ENCODE data around the gene PPP1R3D. TPM values are rescaled to one million over a fixed set of nuclear protein-coding genes. Genes with fewer than 3 reads are reported as not detected.

PPP1R3D gene
- total RNA-seq: 10 to 100 TPM; 14.5 to 20.0 (median 16.1) TPM

- H3K4me3 ChIP-seq (ENCODE audit: low read depth, poor library complexity, severe bottlenecking): peak within 1 kb of the TSS; percentile 60
- intact Hi-C loops (cut with DNase I; ENCODE audit: low total_unique reads): no loop called here
- no peak for TF ChIP-seq CTCF (IDR thresholded peaks at IDR 0.05)
- TF ChIP-seq POLR2A (IDR thresholded peaks at IDR 0.05): peak in 1 of 2 donors; percentile 26
- WGBS, 2 donors: 0 to 1% methylated on average over 30 to 46 of the region's 57 CpGs
- peak; percentile 97 to 99 for DNase-seq (ENCODE audit: low spot score in 2 of 2)
Observed at GRCh38 chr20:59940129-59940955, at the start of gene PPP1R3D, which contains the start of gene FAM217B. Gene PPP1R3D (minus strand): TSS chr20:59940305. CDS start chr20:59939931, 374 bp downstream. Gene FAM217B (plus strand): TSS chr20:59940389. CDS start chr20:59943944, 3,555 bp downstream.

DNA sequence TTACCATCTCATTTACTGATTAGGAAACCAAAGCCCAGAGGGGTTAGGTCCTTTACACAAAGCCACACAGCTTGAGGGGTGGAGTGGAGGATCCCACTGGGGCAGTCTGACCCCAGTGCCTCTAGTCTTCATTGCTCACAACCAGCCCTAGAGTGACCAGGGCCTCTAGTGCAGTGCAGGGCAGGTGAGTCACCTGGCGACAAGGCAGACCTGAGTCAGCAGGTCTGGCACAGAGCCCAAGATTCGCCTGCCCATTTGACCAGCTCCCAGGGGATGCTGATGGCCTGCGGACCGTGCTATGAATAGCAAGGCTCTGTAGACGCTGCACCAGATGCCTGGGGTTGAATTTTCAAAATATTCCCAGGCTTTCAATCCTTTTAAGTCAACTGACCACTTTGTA lies 48.0 kb upstream of the PPP1R3D start:
- DNase-seq (ENCODE audit: low spot score in 2 of 2): no peak
- intact Hi-C loops (cut with DNase I; ENCODE audit: low total_unique reads): no loop called here
- H3K4me3 ChIP-seq (ENCODE audit: low read depth, poor library complexity, severe bottlenecking): no peak overlapping the region
- no peak for TF ChIP-seq POLR2A (IDR thresholded peaks at IDR 0.05)
- no peak for TF ChIP-seq CTCF (IDR thresholded peaks at IDR 0.05)
- 56 to 79% methylated on average over 3 to 5 of the region's 5 CpGs for WGBS, 2 donors

GRCh38 chr20:59987135-59987534 lies 47.0 kb upstream of the PPP1R3D start:
- intact Hi-C loops (cut with DNase I; ENCODE audit: low total_unique reads): no loop called here
- DNase-seq (ENCODE audit: low spot score in 2 of 2): no peak
- 85 to 86% methylated on average over 7 of the region's 7 CpGs for WGBS, 2 donors
- TF ChIP-seq POLR2A (IDR thresholded peaks at IDR 0.05): no peak
- no peak for TF ChIP-seq CTCF (IDR thresholded peaks at IDR 0.05)
- H3K4me3 ChIP-seq (ENCODE audit: low read depth, poor library complexity, severe bottlenecking): no peak overlapping the region

- 89 to 94% methylated on average over 3 of the region's 3 CpGs for WGBS, 2 donors
- no peak for DNase-seq (ENCODE audit: low spot score in 2 of 2)
- intact Hi-C loops (cut with DNase I; ENCODE audit: low total_unique reads): no loop called here
Observed at GRCh38 chr20:59985864-59986263, 45.8 kb upstream of the PPP1R3D start.

DNA sequence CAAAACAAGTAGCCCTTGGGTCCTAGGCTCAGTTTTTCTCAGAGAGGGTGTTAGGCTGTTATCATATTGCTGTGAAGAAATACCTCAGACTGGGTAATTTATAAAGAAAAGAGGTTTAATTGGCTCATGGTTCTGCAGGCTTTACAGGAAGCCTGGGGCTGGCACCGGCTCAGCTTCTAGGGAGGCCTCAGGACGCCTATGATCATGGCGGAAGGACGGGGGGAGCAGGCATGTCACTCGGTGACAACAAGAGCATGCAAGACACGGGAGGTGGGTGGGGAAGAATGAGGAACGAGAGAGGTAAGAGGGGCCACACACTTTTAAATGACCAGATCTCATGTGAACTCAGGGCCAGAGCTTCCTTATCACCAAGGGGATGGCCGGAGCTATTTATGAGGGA lies 45.1 kb upstream of the PPP1R3D start:
- intact Hi-C loops (cut with DNase I; ENCODE audit: low total_unique reads): no loop called here
- 85 to 89% methylated on average over 8 of the region's 8 CpGs for WGBS, 2 donors
- TF ChIP-seq CTCF (IDR thresholded peaks at IDR 0.05): no peak
- TF ChIP-seq POLR2A (IDR thresholded peaks at IDR 0.05): no peak

More at GRCh38 chr20:59985864-59986263, 45.8 kb upstream of the PPP1R3D start:
- TF ChIP-seq CTCF (IDR thresholded peaks at IDR 0.05) (no peak), POLR2A (IDR thresholded peaks at IDR 0.05) (no peak)
- no peak overlapping the region for H3K4me3 ChIP-seq (ENCODE audit: low read depth, poor library complexity, severe bottlenecking)

More for the DNA sequence above, 45.1 kb upstream of the PPP1R3D start:
- no peak for DNase-seq (ENCODE audit: low spot score in 2 of 2)
- H3K4me3 ChIP-seq (ENCODE audit: low read depth, poor library complexity, severe bottlenecking): no peak overlapping the region
